Bronchial epithelial cell (primary cell): ENCODE measurements around the gene AFAP1L2. TPM values are rescaled to one million over a fixed set of nuclear protein-coding genes. Genes with fewer than 3 reads are reported as not detected.

Experiments
- DNase-seq: peaks from one replicate; pipeline ENCODE4 v3.0.0-alpha.2; 2010; ENCODE audit warnings: low read depth
- FAIRE-seq: peaks from 2 replicates; lab custom pipeline; 2011; peaks lifted over from hg19 to GRCh38; lab: Jason Lieb, UNC
- H3K27me3 ChIP-seq: 2 replicates; pipeline ENCODE4 v1.5.1; 2011; ENCODE audit warnings: low read length; ENCODE audit not compliant: control insufficient read depth, insufficient read depth
- H3K36me3 ChIP-seq: 2 replicates; pipeline ENCODE4 v1.5.1; 2011; ENCODE audit warnings: low read length; ENCODE audit not compliant: control insufficient read depth, insufficient read depth
- H3K4me3 ChIP-seq: 2 replicates; pipeline ENCODE4 v1.5.1; 2011; ENCODE audit warnings: mild to moderate bottlenecking, low read depth, low read length, control low read depth
- CTCF ChIP-seq: IDR thresholded peaks from 2 replicates; pipeline ENCODE4 v1.5.1; 2011; ENCODE audit warnings: mild to moderate bottlenecking, moderate library complexity, low read length, control low read depth, inconsistent platforms; ENCODE audit not compliant: insufficient read depth, severe bottlenecking
- total RNA-seq: library from RNA; depleted of rRNA; stranded (reverse); fragments of >200 nt; gene quantifications from 2 replicates; pipeline ENCODE4 v1.2.1, GENCODE V29; 2014

Gene AFAP1L2
- total RNA-seq, 1 donor from 2014 or later = 6.8 TPM

GRCh38 chr10:114245121-114245791, 159.0 kb downstream of the AFAP1L2 start:
- FAIRE-seq (peak; percentile 97), DNase-seq (peak; percentile 99)
- Histone ChIP-seq H3K4me3 (no peak overlapping the region), H3K36me3 (no peaks in the 10 kb centered on the region), H3K27me3 (no peaks in the 10 kb centered on the region)
- no peak for TF ChIP-seq CTCF

Other genes starting within 250 kb of the AFAP1L2 start
- gene CCDC186, start 230.3 kb downstream of the AFAP1L2 start, total RNA-seq = 21.6 and 22.4 TPM in 2 replicates
- 1.8 and 2.1 TPM in 2 replicates for gene TDRD1, start 225.1 kb downstream of the AFAP1L2 start, total RNA-seq
- gene VWA2, start 165.2 kb downstream of the AFAP1L2 start, total RNA-seq = 1.8 and 3.9 TPM in 2 replicates